Measurements from ENCODE around the gene FRMD4B. TPM values are rescaled to one million over a fixed set of nuclear protein-coding genes. Genes with fewer than 3 reads are reported as not detected.

Gene FRMD4B
- total RNA-seq, 2 donors from 2014 or later = 30.6 to 37.8 TPM

- Histone ChIP-seq H3K36me3 (no peaks in the 10 kb centered on the region), H3K4me1 (peaks cover 0 to 7% of the 10 kb centered on the region in 2 donors), H3K27me3 (no peaks in the 10 kb centered on the region), H3K27ac (no peak overlapping the region), H3K9me3 (no peaks in the 10 kb centered on the region), H3K4me3 (no peak overlapping the region)
- no peak for TF ChIP-seq CTCF (IDR thresholded peaks at IDR 0.05)
- DNase-seq (ENCODE audit: low spot score) = no peak
Measured at GRCh38 chr3:69126216-69126615, 259.7 kb downstream of the FRMD4B start.

GRCh38 chr3:69122403-69122802, 263.5 kb downstream of the FRMD4B start, which contains the start of gene LMOD3:
Gene LMOD3, minus strand, starts transcription at chr3:69122595. Its CDS starts 209 bp downstream, at chr3:69122386.
- Histone ChIP-seq H3K4me1 (peaks cover 0 to 7% of the 10 kb centered on the region in 2 donors), H3K36me3 (no peaks in the 10 kb centered on the region), H3K27me3 (no peaks in the 10 kb centered on the region), H3K27ac (peak within 1 kb of the TSS; percentile 75), H3K9me3 (no peaks in the 10 kb centered on the region), H3K4me3 (peak within 1 kb of the TSS; percentile 33 to 45)
- no peak for TF ChIP-seq CTCF (IDR thresholded peaks at IDR 0.05)
- no peak for DNase-seq (ENCODE audit: low spot score)

GRCh38 chr3:69121950-69122349, 263.9 kb downstream of the FRMD4B start:
- H3K36me3 ChIP-seq = no peaks in the 10 kb centered on the region
- H3K4me3 ChIP-seq = peak overlapping the region; percentile 33 to 45
- H3K27ac ChIP-seq = peak overlapping the region; percentile 75
- H3K27me3 ChIP-seq = no peaks in the 10 kb centered on the region
- peaks cover 0 to 7% of the 10 kb centered on the region in 2 donors for H3K4me1 ChIP-seq
- no peaks in the 10 kb centered on the region for H3K9me3 ChIP-seq
- no peak for TF ChIP-seq CTCF (IDR thresholded peaks at IDR 0.05)
- DNase-seq (ENCODE audit: low spot score) = no peak

GRCh38 chr3:69121513-69121912, 264.4 kb downstream of the FRMD4B start:
- H3K36me3 ChIP-seq = no peaks in the 10 kb centered on the region
- DNase-seq (ENCODE audit: low spot score) = no peak
- peak overlapping the region; percentile 75 for H3K27ac ChIP-seq
- peak overlapping the region; percentile 33 to 45 for H3K4me3 ChIP-seq
- H3K27me3 ChIP-seq = no peaks in the 10 kb centered on the region
- no peak for TF ChIP-seq CTCF (IDR thresholded peaks at IDR 0.05)
- no peaks in the 10 kb centered on the region for H3K9me3 ChIP-seq
- peaks cover 0 to 7% of the 10 kb centered on the region in 2 donors for H3K4me1 ChIP-seq

DNA sequence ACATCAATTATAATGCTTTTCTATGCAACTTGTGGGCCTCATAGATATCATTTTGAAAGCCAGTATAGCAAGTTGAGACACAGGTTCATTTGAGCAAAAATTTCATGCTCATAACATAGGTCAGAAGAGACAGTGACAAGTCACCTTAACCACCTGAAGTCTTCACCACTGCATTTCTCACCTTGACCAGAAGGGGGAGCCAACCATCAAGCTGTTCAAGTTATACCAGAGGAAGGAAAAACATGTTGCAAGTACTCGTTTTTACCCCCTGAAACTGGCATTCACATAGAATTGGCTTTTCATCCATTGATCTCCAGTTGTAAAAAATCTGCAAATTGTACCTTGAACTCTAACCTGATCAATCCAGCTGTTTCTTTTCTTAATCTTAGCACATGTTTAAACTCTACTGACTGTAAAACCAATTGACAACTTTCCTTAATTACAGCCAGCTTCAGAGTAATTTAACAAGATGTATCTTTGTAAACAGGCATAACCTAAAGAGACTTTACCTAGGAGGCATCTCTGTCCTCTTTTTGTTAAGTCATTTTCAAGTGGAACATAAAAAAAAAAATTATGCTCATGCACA, 264.9 kb downstream of the FRMD4B start:
- Histone ChIP-seq H3K9me3 (no peaks in the 10 kb centered on the region), H3K4me3 (peak overlapping the region; percentile 33 to 45), H3K36me3 (no peaks in the 10 kb centered on the region), H3K27me3 (no peaks in the 10 kb centered on the region), H3K4me1 (peaks cover 0 to 7% of the 10 kb centered on the region in 2 donors), H3K27ac (peak overlapping the region; percentile 75)
- peak; percentile 88 to 93 for TF ChIP-seq CTCF (IDR thresholded peaks at IDR 0.05)
- DNase-seq (ENCODE audit: low spot score) = peak; percentile 82
